Testis (tissue), 2 donors: Measurements from ENCODE around the gene COL23A1.

ENCODE experiments used
- POLR2A ChIP-seq: fragments of 450-650 bp; IDR thresholded peaks from one replicate; pipeline ENCODE4 v1.6.1; 2017; ENCODE audit warnings: antibody characterized with exemption, mild to moderate bottlenecking, moderate library complexity
- TF ChIP-seq, protein P1 (sequence below), 3 experiments: fragments of 450-650 bp in 2 of 3; fragments of 200-600 bp in 1 of 3; sonication (generic) in 1 of 3; IDR thresholded peaks; one replicate each; pipeline ENCODE4 v1.5.1; 2016 to 2019; ENCODE audit warnings: antibody characterized with exemption in 3 of 3, mild to moderate bottlenecking in 2 of 3, moderate library complexity in 1 of 3

DNA sequence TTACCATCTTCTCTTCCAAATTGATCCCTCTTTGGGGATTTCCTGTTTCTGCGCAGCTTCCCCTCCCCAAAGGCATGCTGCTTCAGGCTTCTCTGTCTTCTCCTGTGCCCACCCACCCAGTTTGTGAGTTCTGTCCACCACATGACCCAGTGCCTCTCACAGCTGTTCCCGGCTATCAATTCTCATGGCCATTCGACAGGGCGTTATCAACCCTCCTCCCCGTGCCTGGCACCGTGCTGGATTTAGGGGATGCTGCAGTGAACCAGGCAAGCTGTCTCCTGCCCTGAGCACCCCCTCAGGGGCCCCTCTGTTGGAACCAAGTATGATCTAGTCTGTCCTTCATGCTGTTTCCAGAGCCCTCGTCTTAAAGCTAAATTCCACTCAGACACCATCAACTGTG is 38.7 kb downstream of the COL23A1 start:
- TF ChIP-seq, protein P1, sequence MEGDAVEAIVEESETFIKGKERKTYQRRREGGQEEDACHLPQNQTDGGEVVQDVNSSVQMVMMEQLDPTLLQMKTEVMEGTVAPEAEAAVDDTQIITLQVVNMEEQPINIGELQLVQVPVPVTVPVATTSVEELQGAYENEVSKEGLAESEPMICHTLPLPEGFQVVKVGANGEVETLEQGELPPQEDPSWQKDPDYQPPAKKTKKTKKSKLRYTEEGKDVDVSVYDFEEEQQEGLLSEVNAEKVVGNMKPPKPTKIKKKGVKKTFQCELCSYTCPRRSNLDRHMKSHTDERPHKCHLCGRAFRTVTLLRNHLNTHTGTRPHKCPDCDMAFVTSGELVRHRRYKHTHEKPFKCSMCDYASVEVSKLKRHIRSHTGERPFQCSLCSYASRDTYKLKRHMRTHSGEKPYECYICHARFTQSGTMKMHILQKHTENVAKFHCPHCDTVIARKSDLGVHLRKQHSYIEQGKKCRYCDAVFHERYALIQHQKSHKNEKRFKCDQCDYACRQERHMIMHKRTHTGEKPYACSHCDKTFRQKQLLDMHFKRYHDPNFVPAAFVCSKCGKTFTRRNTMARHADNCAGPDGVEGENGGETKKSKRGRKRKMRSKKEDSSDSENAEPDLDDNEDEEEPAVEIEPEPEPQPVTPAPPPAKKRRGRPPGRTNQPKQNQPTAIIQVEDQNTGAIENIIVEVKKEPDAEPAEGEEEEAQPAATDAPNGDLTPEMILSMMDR (IDR thresholded peaks at IDR 0.05), result no peak
- TF ChIP-seq POLR2A, result no peak
